Left lung (tissue), 10 donors: ENCODE results near the gene PDE3B. TPM values are rescaled to one million over a fixed set of nuclear protein-coding genes. Genes with fewer than 3 reads are reported as not detected.

Experiments used
- ATAC-seq: fragments of 200-7000 bp; cut with Tn5 transposase; one replicate; pipeline ENCODE4 v1.9.1; 2020; ENCODE audit warnings: moderate library complexity
- DNase-seq, 4 donors: peaks; one replicate each; pipeline ENCODE4 v3.0.0-alpha.2; 2013 to 2020
- H3K27ac ChIP-seq, 2 donors: fragments of 200-600 bp; sonication (generic) in 1 of 2; one replicate each; pipeline versions ENCODE4 v1.5.0 to v1.8.0; 2020 to 2021
- H3K27me3 ChIP-seq, 2 donors: fragments of 200-600 bp; sonication (generic) in 1 of 2; one replicate each; pipeline versions ENCODE4 v1.5.0 to v1.8.0; 2020 to 2021
- H3K36me3 ChIP-seq, 2 donors: fragments of 200-600 bp; sonication (generic) in 1 of 2; one replicate each; pipeline versions ENCODE4 v1.5.0 to v1.8.0; 2020 to 2021
- H3K4me1 ChIP-seq, 2 donors: fragments of 200-600 bp; one replicate each; pipeline ENCODE4 v1.8.0; 2021
- H3K4me3 ChIP-seq, 2 donors: fragments of 200-600 bp; sonication (generic) in 1 of 2; one replicate each; pipeline versions ENCODE4 v1.5.0 to v1.8.0; 2020 to 2021; ENCODE audit warnings: mild to moderate bottlenecking in 1 of 2
- H3K9me3 ChIP-seq, 2 donors: fragments of 200-600 bp; sonication (generic) in 1 of 2; one replicate each; pipeline versions ENCODE4 v1.5.0 to v1.8.0; 2020 to 2021
- intact Hi-C, 2 donors: fragments of 100-400 bp; cut with DNase I; formaldehyde crosslinking; loops; one replicate each; pipeline versions ENCODE4 v1.11.2 to v1.14.2; 2022
- polyA plus RNA-seq, 6 donors: library from polyadenylated mRNA; unstranded; fragments of 120-200 nt; gene quantifications; one replicate each; pipeline ENCODE4 v1.2.1, GENCODE V29; 2013; ENCODE audit not compliant: insufficient read length in 6 of 6
- total RNA-seq, 2 donors: library from RNA; stranded (reverse); fragmentation: NEBNext Ultra II Directional; extraction: Animal tissue kit (Norgen Biotek cat#: 25700); gene quantifications; one replicate each; pipeline ENCODE4 v1.2.1, GENCODE V29; 2021
- TF ChIP-seq, protein P1 (sequence below), 2 donors: fragments of 200-600 bp; sonication (generic) in 1 of 2; IDR thresholded peaks; one replicate each; pipeline versions ENCODE4 v1.5.0 to v1.8.0; 2021; ENCODE audit warnings: antibody characterized with exemption in 2 of 2
- donor health status: DM: no; HTN: yes; CAD: no.
- donor health status: DM: no; HTN: no; CAD: no.

PDE3B gene
- total and polyA plus RNA-seq, 8 donors, result 17.0 to 36.2 (median 30.9) TPM

DNA sequence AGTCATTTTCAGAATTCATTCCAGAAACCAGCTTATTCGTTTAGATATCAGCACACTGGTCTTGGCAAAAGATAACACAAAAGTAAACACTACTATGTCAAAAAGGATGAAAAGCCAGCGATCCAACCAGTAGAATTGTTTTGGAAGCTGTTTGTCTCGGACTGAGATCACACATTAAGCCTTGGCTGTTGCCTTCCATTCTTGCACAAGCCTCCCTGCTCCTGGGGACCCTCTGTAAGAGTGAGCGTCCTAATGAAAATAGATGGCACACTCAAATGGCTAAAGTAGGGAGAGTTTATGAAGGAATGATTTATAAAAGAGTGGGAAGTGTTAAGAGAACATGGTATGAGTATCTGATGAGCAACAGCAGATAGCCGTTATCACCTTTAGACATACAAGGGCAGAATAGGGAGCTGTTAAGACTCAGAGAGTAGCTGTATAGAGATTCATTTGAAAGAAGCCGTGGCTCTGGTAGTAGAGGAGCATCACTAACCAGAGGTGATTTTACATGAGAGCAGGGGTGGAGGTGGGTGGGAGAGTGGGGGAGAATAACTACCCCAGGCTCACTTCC is 25.2 kb downstream of the PDE3B start:
- Histone ChIP-seq H3K27me3 (no peaks in the 10 kb centered on the region), H3K9me3 (no peaks in the 10 kb centered on the region), H3K4me3 (no peak overlapping the region), H3K4me1 (peaks cover 0 to 3% of the 10 kb centered on the region in 2 donors), H3K36me3 (no peaks in the 10 kb centered on the region), H3K27ac (peak overlapping the region in 1 of 2 donors; percentile 23)
- TF ChIP-seq, protein P1, sequence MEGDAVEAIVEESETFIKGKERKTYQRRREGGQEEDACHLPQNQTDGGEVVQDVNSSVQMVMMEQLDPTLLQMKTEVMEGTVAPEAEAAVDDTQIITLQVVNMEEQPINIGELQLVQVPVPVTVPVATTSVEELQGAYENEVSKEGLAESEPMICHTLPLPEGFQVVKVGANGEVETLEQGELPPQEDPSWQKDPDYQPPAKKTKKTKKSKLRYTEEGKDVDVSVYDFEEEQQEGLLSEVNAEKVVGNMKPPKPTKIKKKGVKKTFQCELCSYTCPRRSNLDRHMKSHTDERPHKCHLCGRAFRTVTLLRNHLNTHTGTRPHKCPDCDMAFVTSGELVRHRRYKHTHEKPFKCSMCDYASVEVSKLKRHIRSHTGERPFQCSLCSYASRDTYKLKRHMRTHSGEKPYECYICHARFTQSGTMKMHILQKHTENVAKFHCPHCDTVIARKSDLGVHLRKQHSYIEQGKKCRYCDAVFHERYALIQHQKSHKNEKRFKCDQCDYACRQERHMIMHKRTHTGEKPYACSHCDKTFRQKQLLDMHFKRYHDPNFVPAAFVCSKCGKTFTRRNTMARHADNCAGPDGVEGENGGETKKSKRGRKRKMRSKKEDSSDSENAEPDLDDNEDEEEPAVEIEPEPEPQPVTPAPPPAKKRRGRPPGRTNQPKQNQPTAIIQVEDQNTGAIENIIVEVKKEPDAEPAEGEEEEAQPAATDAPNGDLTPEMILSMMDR (IDR thresholded peaks at IDR 0.05), result no peak
- ATAC-seq (peak; percentile 27), DNase-seq (peak in 2 of 4 donors; percentile 64 to 83)
- intact Hi-C loops, result no loop called here

DNA sequence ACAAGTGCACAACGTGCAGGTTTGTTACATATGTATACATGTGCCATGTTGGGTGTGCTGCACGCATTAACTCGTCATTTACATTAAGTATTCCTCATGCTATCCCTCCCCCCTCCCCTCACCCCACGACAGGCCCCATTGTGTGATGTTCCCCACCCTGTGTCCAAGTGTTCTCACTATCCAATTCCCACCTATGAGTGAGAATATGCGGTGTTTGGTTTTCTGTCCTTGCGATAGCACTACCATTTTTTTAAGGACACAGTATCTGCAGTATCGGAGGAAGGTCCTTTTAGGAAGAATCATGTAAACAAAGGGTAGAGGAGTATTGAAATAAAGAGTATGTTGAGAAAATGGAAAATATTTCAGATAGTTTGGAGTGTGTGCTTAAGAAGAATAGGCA is 25.9 kb downstream of the PDE3B start:
- no peak overlapping the region for H3K27ac ChIP-seq
- H3K4me1 ChIP-seq, result peaks cover 0 to 3% of the 10 kb centered on the region in 2 donors
- intact Hi-C loops, result no loop called here
- ATAC-seq (no peak), DNase-seq (no peak)
- no peaks in the 10 kb centered on the region for H3K36me3 ChIP-seq
- TF ChIP-seq, protein P1 (IDR thresholded peaks at IDR 0.05), result no peak
- no peaks in the 10 kb centered on the region for H3K27me3 ChIP-seq
- no peaks in the 10 kb centered on the region for H3K9me3 ChIP-seq
- H3K4me3 ChIP-seq, result no peak overlapping the region

DNA sequence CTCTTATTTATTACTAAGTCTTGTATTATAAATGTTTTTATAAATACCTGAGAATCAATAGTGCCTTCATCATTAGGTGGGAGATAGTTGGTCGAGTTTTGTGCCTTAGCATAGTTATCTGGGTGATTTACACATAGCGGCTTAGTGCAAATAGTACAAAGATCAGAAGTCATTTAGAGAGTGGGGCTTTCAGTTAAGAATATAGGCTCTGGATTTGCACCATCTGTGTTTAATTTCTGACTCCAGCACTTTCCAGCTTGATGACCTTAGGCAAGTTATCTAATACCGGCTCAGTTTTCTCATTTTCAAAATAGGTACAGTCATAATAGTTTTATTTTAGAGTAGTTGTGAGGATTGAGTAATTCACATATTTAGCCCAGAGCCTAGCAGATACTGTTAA is 26.4 kb downstream of the PDE3B start:
- no peaks in the 10 kb centered on the region for H3K36me3 ChIP-seq
- TF ChIP-seq, protein P1 (IDR thresholded peaks at IDR 0.05), result no peak
- H3K9me3 ChIP-seq, result no peaks in the 10 kb centered on the region
- no peak overlapping the region for H3K4me3 ChIP-seq
- DNase-seq (no peak), ATAC-seq (no peak)
- no peaks in the 10 kb centered on the region for H3K27me3 ChIP-seq
- no peak overlapping the region for H3K27ac ChIP-seq
- peaks cover 0 to 3% of the 10 kb centered on the region in 2 donors for H3K4me1 ChIP-seq
- intact Hi-C loops, result no loop called here

DNA sequence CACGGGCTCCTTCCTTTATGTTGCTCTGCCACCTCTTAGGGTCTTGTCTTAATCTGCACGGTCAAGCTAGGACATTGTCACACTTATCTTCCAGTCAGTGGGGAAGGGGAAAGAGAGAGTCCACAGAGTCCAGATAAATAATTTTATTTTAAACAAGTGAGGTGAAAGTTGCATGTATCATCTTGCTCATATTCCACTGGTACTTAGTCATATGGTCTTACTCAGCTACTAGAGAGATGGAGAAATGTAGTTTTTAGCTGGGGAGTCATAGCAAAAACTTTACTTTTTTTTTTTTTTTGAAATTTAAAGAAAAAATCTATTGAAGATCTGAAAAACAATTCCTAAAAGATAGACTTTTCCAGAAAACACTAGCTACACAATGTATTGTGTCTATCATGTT is 29.0 kb downstream of the PDE3B start:
- no peak for DNase-seq
- TF ChIP-seq, protein P1 (IDR thresholded peaks at IDR 0.05), result no peak
- peak; percentile 46 for ATAC-seq
- Histone ChIP-seq H3K4me1 (peaks cover 0 to 6% of the 10 kb centered on the region in 2 donors), H3K36me3 (no peaks in the 10 kb centered on the region), H3K9me3 (no peaks in the 10 kb centered on the region), H3K4me3 (no peak overlapping the region), H3K27ac (peak overlapping the region; percentile 13 to 50), H3K27me3 (no peaks in the 10 kb centered on the region)
- intact Hi-C loops, result no loop called here

DNA sequence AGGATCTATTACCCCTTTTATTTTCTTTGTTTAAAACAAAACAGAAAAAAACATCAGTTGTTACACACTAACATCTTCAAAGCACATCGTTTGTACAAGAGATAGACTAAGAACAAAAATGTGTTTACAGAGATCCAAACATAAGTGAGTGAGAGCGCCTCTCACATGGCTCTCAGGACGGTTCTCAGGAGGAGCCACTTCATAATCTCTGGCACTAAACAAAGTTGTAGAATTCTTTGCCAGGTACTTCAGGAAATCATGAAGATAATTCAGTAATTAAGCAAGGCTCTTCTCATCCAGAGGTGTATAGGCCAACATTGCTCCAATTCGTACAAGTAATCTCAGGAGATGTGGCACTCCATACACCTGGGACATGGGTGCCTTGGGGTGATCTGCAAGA is 29.8 kb downstream of the PDE3B start:
- TF ChIP-seq, protein P1 (IDR thresholded peaks at IDR 0.05), result no peak
- Histone ChIP-seq H3K4me3 (no peak overlapping the region), H3K27ac (peak overlapping the region; percentile 13 to 50), H3K9me3 (no peaks in the 10 kb centered on the region), H3K36me3 (no peaks in the 10 kb centered on the region), H3K4me1 (peaks cover 0 to 6% of the 10 kb centered on the region in 2 donors), H3K27me3 (no peaks in the 10 kb centered on the region)
- intact Hi-C loops, result no loop called here
- peak in 1 of 4 donors; percentile 49 for DNase-seq
- ATAC-seq, result peak; percentile 30
